Activated CD8-positive, alpha-beta memory T cell treated with anti-CD3 and anti-CD28 coated beads, Interleukin-2, amount 50 U/mL, for 4 hours (primary cell): ENCODE results near the gene STRAP.
"Not testable (repeated sequence)": the region's sequence is repeated elsewhere in the genome, so short reads cannot be mapped to it uniquely, and the experiment has no call there.

Source experiments
- DNase-seq: peaks from one replicate; pipeline ENCODE4 v3.0.0-alpha.2; 2020

The STRAP gene

GRCh38 chr12:15928870-15929571 is 46.8 kb downstream of the STRAP start:
- DNase-seq = no peak

GRCh38 chr12:15931590-15932053 is 49.4 kb downstream of the STRAP start:
- no peak for DNase-seq

GRCh38 chr12:15932327-15932726 is 50.1 kb downstream of the STRAP start:
- no peak for DNase-seq

GRCh38 chr12:15932971-15933370 is 50.8 kb downstream of the STRAP start:
- DNase-seq = no peak

- DNase-seq = no peak
Measured at GRCh38 chr12:15933751-15934150, 51.6 kb downstream of the STRAP start.

DNA sequence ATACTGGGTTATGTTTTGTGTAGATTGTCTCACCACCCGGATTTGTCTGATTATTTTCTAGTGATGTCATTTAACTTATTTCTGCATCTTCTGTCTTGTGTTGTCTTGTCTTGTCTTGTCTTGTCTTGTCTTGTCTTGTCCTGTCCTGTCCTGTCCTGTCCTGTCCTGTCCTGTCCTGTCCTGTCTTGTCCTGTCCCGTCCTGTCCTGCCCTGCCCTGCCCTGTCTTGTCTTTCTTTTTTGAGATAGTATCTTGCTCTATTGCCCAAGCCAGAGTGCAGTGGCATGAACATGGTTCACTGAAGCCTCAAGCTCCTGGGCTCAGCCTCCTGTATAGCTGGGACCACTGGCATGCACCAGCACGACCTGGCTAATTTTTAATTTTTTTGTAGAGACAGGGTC is 54.6 kb downstream of the STRAP start:
- no peak for DNase-seq

- DNase-seq = no peak
Measured at GRCh38 chr12:15937902-15938301, 55.7 kb downstream of the STRAP start.

- no peak for DNase-seq
Measured at GRCh38 chr12:15939111-15939510, 56.9 kb downstream of the STRAP start.

GRCh38 chr12:15942475-15942874 is 60.3 kb downstream of the STRAP start:
- no peak for DNase-seq

DNA sequence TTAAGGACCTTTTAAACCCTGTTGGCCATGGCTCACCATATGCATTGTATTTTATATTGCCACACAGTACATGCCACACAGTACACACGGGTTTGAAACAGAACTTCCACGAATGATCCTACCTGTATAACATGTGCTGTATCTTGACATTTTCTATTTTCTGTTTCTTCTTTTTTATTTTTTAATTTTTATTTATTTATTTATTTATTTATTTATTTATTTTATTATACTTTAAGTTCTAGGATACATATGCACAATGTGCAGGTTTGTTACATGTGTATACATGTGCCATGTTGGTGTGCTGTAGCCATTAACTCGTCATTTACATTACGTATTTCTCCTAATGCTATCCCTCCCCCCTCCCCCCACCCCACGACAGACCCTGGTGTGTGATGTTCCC is 61.3 kb downstream of the STRAP start:
- DNase-seq = not testable (repeated sequence)

DNA sequence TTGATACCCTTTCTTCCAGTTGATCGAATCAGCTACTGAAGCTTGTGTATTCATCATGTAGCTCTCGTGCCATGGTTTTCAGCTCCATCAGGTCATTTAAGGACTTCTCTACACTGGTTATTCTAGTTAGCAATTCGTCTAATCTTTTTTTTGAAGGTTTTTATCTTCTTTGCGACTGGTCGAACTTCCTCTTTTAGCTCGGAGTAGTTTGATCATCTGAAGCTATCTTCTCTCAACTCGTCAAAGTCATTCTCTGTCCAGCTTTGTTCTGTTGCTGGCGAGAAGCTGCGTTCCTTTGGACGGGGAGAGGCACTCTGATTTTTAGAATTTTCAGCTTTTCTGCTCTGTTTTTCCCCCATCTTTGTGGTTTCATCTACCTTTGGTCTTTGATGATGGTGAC is 66.3 kb downstream of the STRAP start:
- DNase-seq = not testable (repeated sequence)
